Globus pallidus (tissue), 1 donor: Measurements from ENCODE around the gene ARHGAP30.

Source experiments
- DNase-seq: peaks from one replicate; pipeline ENCODE4 v3.0.0-alpha.2; 2015; ENCODE audit warnings: low spot score

The ARHGAP30 gene

GRCh38 chr1:161008869-161009510 is 60.7 kb downstream of the ARHGAP30 start:
- DNase-seq: no peak

- DNase-seq: no peak
Measured at GRCh38 chr1:161007369-161007768, 62.3 kb downstream of the ARHGAP30 start.

DNA sequence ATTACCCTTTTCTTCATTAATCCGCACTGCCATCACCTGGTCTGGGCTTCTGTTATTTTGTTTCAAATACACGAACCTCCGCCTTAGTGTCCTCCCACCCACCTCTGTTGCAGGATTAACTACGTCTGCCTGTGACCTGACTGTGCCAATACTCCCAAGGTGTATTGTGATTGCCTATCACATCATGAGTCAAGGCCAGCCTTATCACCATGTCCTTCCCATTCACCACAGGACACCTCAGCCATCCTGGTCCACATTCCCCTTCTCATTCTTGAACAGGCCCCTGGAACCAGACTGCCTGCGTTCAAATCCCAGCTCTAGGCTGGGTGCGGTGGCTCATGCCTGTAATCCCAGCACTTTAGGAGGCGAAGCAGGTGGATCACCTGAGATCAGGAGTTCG is 63.1 kb downstream of the ARHGAP30 start:
- no peak for DNase-seq

GRCh38 chr1:161001525-161001924 is 68.2 kb downstream of the ARHGAP30 start:
- no peak for DNase-seq

DNA sequence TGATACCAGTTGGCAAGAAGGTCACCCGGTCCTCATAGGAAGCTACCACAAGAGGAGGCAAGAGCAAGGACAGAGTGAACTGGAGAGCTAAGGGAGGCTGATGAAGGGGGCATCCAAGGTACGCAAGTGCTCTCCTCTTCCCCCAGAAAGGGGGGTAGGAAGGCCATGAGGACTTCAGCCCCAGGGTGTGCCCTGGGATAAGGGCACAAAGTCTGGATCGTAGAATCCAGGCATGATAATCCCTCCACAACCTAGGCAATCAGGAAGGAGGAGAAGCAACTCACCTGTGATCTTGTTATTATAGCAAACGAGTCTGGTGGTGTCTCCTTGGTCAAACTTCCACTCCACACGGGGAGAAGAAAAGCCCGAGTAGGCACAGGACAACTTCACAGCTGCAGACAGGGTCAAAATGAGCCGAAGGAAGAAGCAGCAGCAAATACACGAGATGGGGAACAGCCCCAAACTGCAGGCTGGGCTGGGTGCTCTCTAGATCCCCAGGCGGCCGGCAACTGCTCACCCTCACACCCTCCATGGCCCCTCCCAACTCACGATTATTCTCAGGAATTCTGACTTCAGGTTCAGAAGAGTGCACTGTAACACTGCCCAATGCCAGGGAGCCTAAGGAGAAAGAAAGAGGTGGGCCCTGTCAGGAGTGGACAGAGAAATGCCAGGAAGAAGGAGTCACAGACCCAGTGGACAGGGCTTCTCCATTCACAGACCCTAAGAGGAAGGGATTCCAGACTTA is 68.8 kb downstream of the ARHGAP30 start:
- DNase-seq: no peak

GRCh38 chr1:160999376-160999775 is 70.3 kb downstream of the ARHGAP30 start:
- DNase-seq: no peak

GRCh38 chr1:160997323-160998038 is 72.2 kb downstream of the ARHGAP30 start:
- peak; percentile 33 for DNase-seq
